Mesenchymal stem cell (in vitro differentiated cells and primary cell): ENCODE data around the gene ULK4.
A peak's percentile ranks its signal among the peaks of the same experiment; 100 is the strongest.
"Not testable (repeated sequence)": the region's sequence is repeated elsewhere in the genome, so short reads cannot be mapped to it uniquely, and the experiment has no call there.

Experiments
- DNase-seq: peaks from one replicate; pipeline ENCODE4 v3.0.0-alpha.2; 2013
- H2AFZ ChIP-seq: one replicate; pipeline ENCODE4 v1.6.1; 2013; ENCODE audit warnings: low read depth, mild to moderate bottlenecking, control low read depth, inconsistent platforms, low read length, moderate library complexity
- H2AK5ac ChIP-seq: 2 replicates; pipeline ENCODE4 v1.6.1; 2013; ENCODE audit warnings: low read length, moderate library complexity, mild to moderate bottlenecking, inconsistent platforms; ENCODE audit not compliant: severe bottlenecking
- H2BK120ac ChIP-seq: one replicate; pipeline ENCODE4 v1.6.1; 2013; ENCODE audit warnings: low read depth, mild to moderate bottlenecking, inconsistent platforms, low read length, moderate library complexity
- H2BK12ac ChIP-seq, 2 experiments: one replicate each; pipeline ENCODE4 v1.6.1; 2013; ENCODE audit warnings: inconsistent platforms in 2 of 2, low read length in 2 of 2, mild to moderate bottlenecking in 2 of 2, moderate library complexity in 2 of 2, control low read depth in 1 of 2
- H2BK15ac ChIP-seq: one replicate; pipeline ENCODE4 v1.6.1; 2013; ENCODE audit warnings: mild to moderate bottlenecking, low read depth, inconsistent platforms; ENCODE audit not compliant: poor library complexity, severe bottlenecking
- H2BK5ac ChIP-seq: 2 replicates; pipeline ENCODE4 v1.6.1; 2013; ENCODE audit warnings: low read depth, mild to moderate bottlenecking, low read length, control low read depth, inconsistent platforms; ENCODE audit not compliant: poor library complexity, severe bottlenecking
- H3K14ac ChIP-seq, 2 experiments: one replicate each; pipeline ENCODE4 v1.6.1; 2013; ENCODE audit warnings: inconsistent platforms in 2 of 2, low read length in 2 of 2, control low read depth in 1 of 2, mild to moderate bottlenecking in 1 of 2, moderate library complexity in 1 of 2
- H3K18ac ChIP-seq, 2 experiments: one replicate each; pipeline ENCODE4 v1.6.1; 2013; ENCODE audit warnings: inconsistent platforms in 2 of 2, low read length in 2 of 2, control low read depth in 1 of 2, low read depth in 1 of 2, mild to moderate bottlenecking in 1 of 2
- H3K23ac ChIP-seq, 2 experiments: one replicate each; pipeline ENCODE4 v1.6.1; 2013; ENCODE audit warnings: inconsistent platforms in 2 of 2, low read length in 2 of 2, mild to moderate bottlenecking in 2 of 2, moderate library complexity in 2 of 2, control low read depth in 1 of 2
- H3K27ac ChIP-seq: 2 replicates; pipeline ENCODE4 v1.5.1; 2013; ENCODE audit warnings: mild to moderate bottlenecking, moderate library complexity, low read length, control low read depth, inconsistent platforms; ENCODE audit not compliant: poor library complexity, severe bottlenecking
- H3K27me3 ChIP-seq, 2 experiments: 2 replicates each; pipeline versions ENCODE4 v1.6.1 to v1.7.0; 2013; ENCODE audit warnings: low read length in 2 of 2, mild to moderate bottlenecking in 2 of 2, moderate library complexity in 2 of 2, control low read depth in 1 of 2, inconsistent platforms in 1 of 2; ENCODE audit not compliant: control insufficient read depth in 1 of 2, insufficient read depth in 1 of 2
- H3K36me3 ChIP-seq, 2 experiments: 2 replicates each; pipeline versions ENCODE4 v1.6.1 to v1.7.0; 2013; ENCODE audit warnings: low read length in 2 of 2, control low read depth in 1 of 2, inconsistent platforms in 1 of 2, low read depth in 1 of 2, mild to moderate bottlenecking in 1 of 2; ENCODE audit not compliant: insufficient read depth in 2 of 2, control insufficient read depth in 1 of 2
- H3K4ac ChIP-seq, 2 experiments: one replicate each; pipeline ENCODE4 v1.6.1; 2013; ENCODE audit warnings: inconsistent platforms in 2 of 2, low read length in 2 of 2, mild to moderate bottlenecking in 2 of 2, moderate library complexity in 2 of 2, control low read depth in 1 of 2, low read depth in 1 of 2
- H3K4me1 ChIP-seq: 2 replicates; pipeline ENCODE4 v1.6.1; 2013; ENCODE audit warnings: low read depth, low read length, control low read depth; ENCODE audit not compliant: control insufficient read depth, insufficient read depth
- H3K4me2 ChIP-seq: 2 replicates; pipeline ENCODE4 v1.6.1; 2013; ENCODE audit warnings: low read length, mild to moderate bottlenecking, inconsistent platforms; ENCODE audit not compliant: poor library complexity, severe bottlenecking
- H3K4me3 ChIP-seq, 2 experiments: 2 replicates each; pipeline versions ENCODE4 v1.5.1 to v1.7.0; 2013; ENCODE audit warnings: low read length in 2 of 2, mild to moderate bottlenecking in 2 of 2, control low read depth in 1 of 2, low read depth in 1 of 2; ENCODE audit not compliant: insufficient read depth in 1 of 2
- H3K79me1 ChIP-seq: replicated peaks from 2 replicates; pipeline ENCODE4 v1.6.1; 2013; ENCODE audit warnings: mild to moderate bottlenecking, control low read depth, low read length, inconsistent platforms; ENCODE audit not compliant: poor library complexity, severe bottlenecking
- H3K9ac ChIP-seq: 2 replicates; pipeline ENCODE4 v1.7.0; 2013; ENCODE audit warnings: mild to moderate bottlenecking, low read length, moderate library complexity
- H3K9me3 ChIP-seq: 2 replicates; pipeline ENCODE4 v1.7.0; 2013; ENCODE audit warnings: mild to moderate bottlenecking, low read length; ENCODE audit not compliant: control insufficient read depth
- H4K8ac ChIP-seq: one replicate; pipeline ENCODE4 v1.6.1; 2013; ENCODE audit warnings: inconsistent platforms, mild to moderate bottlenecking, low read length, moderate library complexity
- H4K91ac ChIP-seq: one replicate; pipeline ENCODE4 v1.6.1; 2013; ENCODE audit warnings: mild to moderate bottlenecking, low read length, inconsistent platforms
- WGBS: methylation state at CpG from one replicate; pipeline ENCODE4 v1.1.7; 2013; ENCODE audit warnings: mixed read lengths; 5-methylcytosine and 5-hydroxymethylcytosine counted together

Gene ULK4

DNA sequence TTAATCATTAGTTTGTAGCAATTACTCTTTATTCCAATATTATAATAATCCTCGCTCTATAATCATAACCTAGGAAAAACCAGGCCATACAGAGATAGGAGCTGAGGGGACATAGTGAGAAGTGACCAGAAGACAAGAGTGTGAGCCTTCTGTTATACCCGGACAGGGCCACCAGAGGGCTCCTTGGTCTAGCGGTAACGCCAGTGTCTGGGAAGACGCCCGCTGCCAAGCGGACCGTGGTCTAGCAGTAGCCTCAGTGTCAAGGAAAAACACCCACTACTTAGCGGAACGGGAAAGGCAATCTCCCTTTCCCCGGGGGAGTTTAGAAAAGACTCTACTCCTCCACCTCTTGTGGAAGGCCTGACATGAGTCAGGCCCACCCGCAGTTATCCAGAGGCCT is 266.1 kb downstream of the ULK4 start:
- H2BK5ac ChIP-seq, H3K9ac ChIP-seq, H4K91ac ChIP-seq, H2BK15ac ChIP-seq, H2AFZ ChIP-seq, H3K79me1 ChIP-seq, H3K4me3 ChIP-seq, H3K18ac ChIP-seq, H3K4me2 ChIP-seq, H3K27ac ChIP-seq, H3K36me3 ChIP-seq, H3K4ac ChIP-seq, H3K14ac ChIP-seq, H3K4me1 ChIP-seq, H3K9me3 ChIP-seq, H4K8ac ChIP-seq, H3K23ac ChIP-seq, H3K27me3 ChIP-seq, H2AK5ac ChIP-seq, H2BK120ac ChIP-seq, H2BK12ac ChIP-seq: not testable (repeated sequence)
- DNase-seq: peak; percentile 33
- 37% methylated on average over 7 of the region's 12 CpGs for WGBS

DNA sequence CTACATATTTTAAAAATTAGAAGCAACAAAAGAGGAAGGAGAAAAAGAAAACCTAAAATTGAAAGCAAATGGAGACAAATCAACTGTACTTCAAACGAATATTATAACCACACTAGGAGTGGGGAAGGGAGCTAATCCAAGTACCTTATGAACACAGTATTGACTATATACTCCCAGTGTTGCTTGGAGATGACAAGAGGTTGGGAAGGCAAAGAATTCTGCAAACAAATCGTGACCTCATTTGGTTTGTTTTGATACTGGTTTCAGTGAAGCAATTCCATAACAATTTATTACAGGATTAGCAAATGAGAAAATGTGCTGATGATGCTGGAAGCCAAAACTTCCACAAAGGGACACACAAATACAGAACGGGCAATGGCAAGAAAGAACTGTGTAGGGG is 268.1 kb downstream of the ULK4 start:
- Histone ChIP-seq H3K4me1 (peaks cover 3% of the 10 kb centered on the region), H3K9me3 (no peaks in the 10 kb centered on the region), H2BK5ac (no peak overlapping the region), H3K18ac (no peak overlapping the region), H3K79me1 (no peaks in the 10 kb centered on the region), H4K91ac (no peak overlapping the region), H3K14ac (no peak overlapping the region), H3K4me2 (no peak overlapping the region), H3K4me3 (no peak overlapping the region), H3K27ac (no peak overlapping the region), H2AFZ (no peak overlapping the region), H3K27me3 (no peaks in the 10 kb centered on the region), H3K23ac (no peak overlapping the region), H2AK5ac (no peak overlapping the region), H4K8ac (no peak overlapping the region), H2BK15ac (no peak overlapping the region), H2BK120ac (no peak overlapping the region), H3K9ac (no peak overlapping the region), H2BK12ac (no peak overlapping the region), H3K4ac (no peak overlapping the region), H3K36me3 (no peaks in the 10 kb centered on the region)
- 89% methylated on average over 2 of the region's 3 CpGs for WGBS
- DNase-seq: no peak

DNA sequence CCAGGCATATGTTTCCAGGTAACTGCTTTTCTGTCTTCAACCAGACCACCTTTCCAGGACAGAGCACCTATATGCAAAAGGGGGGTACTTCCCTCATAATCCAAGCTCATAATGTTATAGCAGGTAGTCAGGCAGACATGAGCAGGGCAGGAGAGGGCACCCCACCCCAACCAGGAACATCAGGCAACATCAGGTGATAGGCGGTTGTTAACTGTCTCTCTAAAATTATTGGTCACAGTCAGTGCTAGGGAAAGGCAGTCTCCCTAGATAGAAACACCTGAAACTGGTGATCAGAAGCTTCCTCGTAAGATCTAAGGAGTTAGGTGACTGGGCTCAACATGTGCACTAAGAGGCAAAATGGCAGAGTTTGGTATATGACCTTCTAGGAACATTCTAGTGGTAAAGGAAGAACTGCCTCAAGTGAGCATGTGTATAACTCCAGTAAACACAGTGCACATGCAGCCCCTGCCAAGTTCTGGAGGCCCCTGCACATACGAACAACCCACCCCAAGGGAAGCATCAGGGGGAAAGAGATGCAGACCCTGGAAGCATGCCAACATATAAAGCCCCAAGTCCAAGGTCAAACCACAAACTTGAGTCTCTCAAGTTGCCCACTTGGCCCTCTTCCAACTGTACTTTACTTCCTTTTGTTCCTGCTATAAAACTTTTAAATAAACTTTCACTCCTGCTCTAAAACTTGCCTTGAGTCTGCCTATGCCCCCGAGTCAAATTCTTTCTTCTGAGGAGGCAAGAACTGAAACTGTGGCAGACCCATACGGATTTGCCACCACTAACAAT is 270.9 kb downstream of the ULK4 start:
- H3K79me1 ChIP-seq: peaks cover 3% of the 10 kb centered on the region
- no peaks in the 10 kb centered on the region for H3K9me3 ChIP-seq
- no peak overlapping the region for H3K27ac ChIP-seq
- peak overlapping the region; percentile 4 for H2AK5ac ChIP-seq
- H4K91ac ChIP-seq: no peak overlapping the region
- peaks cover 3% of the 10 kb centered on the region for H3K4me1 ChIP-seq
- H3K9ac ChIP-seq: no peak overlapping the region
- no peaks in the 10 kb centered on the region for H3K27me3 ChIP-seq
- H2BK5ac ChIP-seq: no peak overlapping the region
- no peak overlapping the region for H3K18ac ChIP-seq
- no peak overlapping the region for H2BK12ac ChIP-seq
- H3K4me3 ChIP-seq: no peak overlapping the region
- 67% methylated on average over 5 of the region's 5 CpGs for WGBS
- no peak overlapping the region for H2BK120ac ChIP-seq
- no peak overlapping the region for H3K4ac ChIP-seq
- no peaks in the 10 kb centered on the region for H3K36me3 ChIP-seq
- H3K23ac ChIP-seq: no peak overlapping the region
- H2BK15ac ChIP-seq: no peak overlapping the region
- H2AFZ ChIP-seq: no peak overlapping the region
- H4K8ac ChIP-seq: no peak overlapping the region
- no peak for DNase-seq
- H3K4me2 ChIP-seq: no peak overlapping the region
- H3K14ac ChIP-seq: peak overlapping the region in 1 of 2 experiments; percentile 8

DNA sequence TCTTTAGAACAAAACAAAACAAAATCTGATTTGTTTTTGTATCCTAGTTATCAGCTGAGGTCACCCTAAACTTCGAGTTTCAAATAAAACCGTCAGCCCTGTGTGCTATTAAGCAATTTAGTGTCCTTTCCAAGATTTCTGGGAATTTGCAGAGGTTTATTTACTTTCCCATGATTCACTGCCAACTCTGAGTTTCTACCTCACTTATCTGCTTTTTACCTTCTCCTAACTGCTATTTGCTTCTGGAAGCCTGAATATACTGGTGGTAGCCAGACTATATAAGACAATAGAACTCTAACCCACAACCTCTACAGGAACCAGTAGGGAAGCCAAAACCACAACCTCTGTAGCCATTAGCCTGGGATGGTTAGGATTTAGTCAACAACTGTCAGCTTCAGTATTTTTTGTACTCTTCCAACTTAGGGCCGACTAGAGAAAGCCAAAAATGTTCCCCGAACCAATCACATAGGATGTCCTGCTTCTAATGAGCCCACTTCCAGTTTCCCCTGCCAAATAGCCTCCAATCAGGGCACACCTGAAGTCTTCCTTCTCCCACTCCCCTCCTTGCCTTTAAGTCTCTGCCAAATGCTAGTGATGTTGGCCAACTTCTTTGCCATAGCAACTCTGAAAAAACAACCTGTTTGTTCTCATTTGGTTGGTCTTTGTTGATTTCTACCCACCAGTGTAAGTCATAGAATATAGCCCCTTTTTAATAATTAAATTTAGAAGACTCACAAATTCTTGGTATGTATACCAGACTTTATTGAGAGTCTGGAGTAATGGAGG is 273.1 kb downstream of the ULK4 start:
- H2BK120ac ChIP-seq: no peak overlapping the region
- no peak overlapping the region for H2AK5ac ChIP-seq
- H3K9me3 ChIP-seq: no peaks in the 10 kb centered on the region
- H3K14ac ChIP-seq: no peak overlapping the region
- H3K4ac ChIP-seq: no peak overlapping the region
- H4K8ac ChIP-seq: no peak overlapping the region
- H4K91ac ChIP-seq: no peak overlapping the region
- no peak overlapping the region for H3K4me3 ChIP-seq
- peaks cover 7% of the 10 kb centered on the region for H3K4me1 ChIP-seq
- H3K27me3 ChIP-seq: no peaks in the 10 kb centered on the region
- no peak overlapping the region for H3K27ac ChIP-seq
- no peak overlapping the region for H2AFZ ChIP-seq
- H2BK12ac ChIP-seq: no peak overlapping the region
- peaks cover 3% of the 10 kb centered on the region for H3K79me1 ChIP-seq
- H3K23ac ChIP-seq: no peak overlapping the region
- no peak overlapping the region for H3K18ac ChIP-seq
- WGBS: 92% methylated on average over 4 of the region's 4 CpGs
- H3K9ac ChIP-seq: no peak overlapping the region
- H2BK5ac ChIP-seq: no peak overlapping the region
- H3K4me2 ChIP-seq: no peak overlapping the region
- DNase-seq: no peak
- no peaks in the 10 kb centered on the region for H3K36me3 ChIP-seq
- H2BK15ac ChIP-seq: no peak overlapping the region
